Duodenal mucosa (tissue), 2 donors: ENCODE measurements around the gene SAMD7.

Experiments used
- H3K27ac ChIP-seq: one replicate; pipeline ENCODE4 v1.7.0; 2013; ENCODE audit warnings: low read depth, low read length
- H3K27me3 ChIP-seq, 2 donors: one replicate each; pipeline ENCODE4 v1.7.0; 2013; ENCODE audit warnings: low read length in 2 of 2, control low read depth in 1 of 2; ENCODE audit not compliant: insufficient read depth in 2 of 2, control insufficient read depth in 1 of 2
- H3K36me3 ChIP-seq, 2 donors: one replicate each; pipeline ENCODE4 v1.7.0; 2013; ENCODE audit warnings: low read length in 2 of 2, control low read depth in 1 of 2; ENCODE audit not compliant: insufficient read depth in 2 of 2, control insufficient read depth in 1 of 2
- H3K4me1 ChIP-seq, 2 donors: one replicate each; pipeline ENCODE4 v1.7.0; 2013; ENCODE audit warnings: low read length in 2 of 2, control low read depth in 1 of 2; ENCODE audit not compliant: insufficient read depth in 2 of 2, control insufficient read depth in 1 of 2
- H3K4me3 ChIP-seq, 2 donors: one replicate each; pipeline ENCODE4 v1.7.0; 2013; ENCODE audit warnings: low read length in 2 of 2, low read depth in 1 of 2
- H3K9ac ChIP-seq, 2 donors: one replicate each; pipeline ENCODE4 v1.7.0; 2013; ENCODE audit warnings: low read length in 2 of 2, low read depth in 1 of 2
- H3K9me3 ChIP-seq, 2 donors: one replicate each; pipeline ENCODE4 v1.7.0; 2013; ENCODE audit warnings: low read length in 2 of 2, control low read depth in 1 of 2; ENCODE audit not compliant: control insufficient read depth in 1 of 2

SAMD7 gene

DNA sequence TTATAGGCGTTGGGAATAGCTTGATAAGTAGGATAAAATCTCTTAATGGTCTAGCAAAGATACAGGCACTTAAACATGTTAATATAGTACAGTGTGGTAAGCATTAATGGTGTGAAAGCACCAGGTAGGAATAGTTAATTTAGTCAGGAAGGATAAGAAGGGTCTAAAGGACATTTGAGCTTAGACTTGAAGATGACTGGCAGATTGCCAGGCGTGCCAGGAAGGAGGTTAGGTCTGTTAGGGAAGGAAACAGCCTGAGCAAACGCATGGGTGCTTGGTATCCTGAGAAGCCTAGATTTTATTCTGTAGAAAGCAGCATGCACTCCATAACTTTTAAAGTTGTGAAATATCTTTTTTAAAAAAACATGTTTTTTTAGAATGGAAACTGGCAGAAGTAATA lies 72.9 kb downstream of the SAMD7 start:
- Histone ChIP-seq H3K27ac (no peak overlapping the region), H3K9me3 (no peaks in the 10 kb centered on the region), H3K4me1 (no peaks in the 10 kb centered on the region), H3K36me3 (peaks cover 43 to 77% of the 10 kb centered on the region in 2 donors), H3K27me3 (no peaks in the 10 kb centered on the region), H3K9ac (no peak overlapping the region), H3K4me3 (no peak overlapping the region)
